GM18508 (cell line): Measurements from ENCODE around the gene TNRC6B.
"Not testable (repeated sequence)": the region's sequence is repeated elsewhere in the genome, so short reads cannot be mapped to it uniquely, and the experiment has no call there.

Source experiments
- ATAC-seq: cut with Tn5 transposase; IDR thresholded peaks from one replicate; pipeline ENCODE4 v1.9.1; 2021; ENCODE audit warnings: moderate number of reproducible peaks; ENCODE audit not compliant: insufficient read depth, unreplicated experiment

TNRC6B gene

GRCh38 chr22:40211476-40212054 lies 33.8 kb downstream of the TNRC6B start:
- no peak for ATAC-seq

- ATAC-seq = no peak
These were observed 34.4 kb downstream of the TNRC6B start for GRCh38 chr22:40212121-40212520.

- no peak for ATAC-seq
These were observed 35.8 kb downstream of the TNRC6B start for GRCh38 chr22:40213478-40213877.

- ATAC-seq = no peak
These were observed 37.5 kb downstream of the TNRC6B start for GRCh38 chr22:40215266-40215665.

- ATAC-seq = no peak
These were observed 38.5 kb downstream of the TNRC6B start for GRCh38 chr22:40216041-40216756.

GRCh38 chr22:40218152-40218551 lies 40.4 kb downstream of the TNRC6B start:
- ATAC-seq = no peak

- no peak for ATAC-seq
These were observed 41.1 kb downstream of the TNRC6B start for GRCh38 chr22:40218723-40219294.

GRCh38 chr22:40220316-40221054 lies 42.8 kb downstream of the TNRC6B start:
- no peak for ATAC-seq

GRCh38 chr22:40221055-40221414 lies 43.3 kb downstream of the TNRC6B start:
- ATAC-seq = no peak

GRCh38 chr22:40222979-40223378 lies 45.3 kb downstream of the TNRC6B start:
- not testable (repeated sequence) for ATAC-seq

GRCh38 chr22:40224702-40225101 lies 47.0 kb downstream of the TNRC6B start:
- no peak for ATAC-seq

GRCh38 chr22:40226620-40227019 lies 48.9 kb downstream of the TNRC6B start:
- ATAC-seq = no peak

- ATAC-seq = no peak
These were observed 54.0 kb downstream of the TNRC6B start for GRCh38 chr22:40231618-40232313.

GRCh38 chr22:40232624-40233023 lies 54.9 kb downstream of the TNRC6B start:
- ATAC-seq = no peak

GRCh38 chr22:40233886-40234285 lies 56.2 kb downstream of the TNRC6B start:
- no peak for ATAC-seq

- no peak for ATAC-seq
These were observed 56.9 kb downstream of the TNRC6B start for GRCh38 chr22:40234658-40235057.

- no peak for ATAC-seq
These were observed 57.6 kb downstream of the TNRC6B start for GRCh38 chr22:40235308-40235707.

GRCh38 chr22:40236131-40236665 lies 58.5 kb downstream of the TNRC6B start:
- no peak for ATAC-seq

- no peak for ATAC-seq
These were observed 59.5 kb downstream of the TNRC6B start for GRCh38 chr22:40237241-40237640.

GRCh38 chr22:40237788-40238424 lies 60.2 kb downstream of the TNRC6B start:
- no peak for ATAC-seq
